NCI-H146 treated with DMSO at 0.1 percent for 48 hours (cell line): Measurements from ENCODE around the gene TMEM250.

Experiments
- DNase-seq: peaks from one replicate; lab custom pipeline; 2025; ENCODE audit not compliant: unreplicated experiment; lab: John Stamatoyannopoulos, UW

The TMEM250 gene

DNA sequence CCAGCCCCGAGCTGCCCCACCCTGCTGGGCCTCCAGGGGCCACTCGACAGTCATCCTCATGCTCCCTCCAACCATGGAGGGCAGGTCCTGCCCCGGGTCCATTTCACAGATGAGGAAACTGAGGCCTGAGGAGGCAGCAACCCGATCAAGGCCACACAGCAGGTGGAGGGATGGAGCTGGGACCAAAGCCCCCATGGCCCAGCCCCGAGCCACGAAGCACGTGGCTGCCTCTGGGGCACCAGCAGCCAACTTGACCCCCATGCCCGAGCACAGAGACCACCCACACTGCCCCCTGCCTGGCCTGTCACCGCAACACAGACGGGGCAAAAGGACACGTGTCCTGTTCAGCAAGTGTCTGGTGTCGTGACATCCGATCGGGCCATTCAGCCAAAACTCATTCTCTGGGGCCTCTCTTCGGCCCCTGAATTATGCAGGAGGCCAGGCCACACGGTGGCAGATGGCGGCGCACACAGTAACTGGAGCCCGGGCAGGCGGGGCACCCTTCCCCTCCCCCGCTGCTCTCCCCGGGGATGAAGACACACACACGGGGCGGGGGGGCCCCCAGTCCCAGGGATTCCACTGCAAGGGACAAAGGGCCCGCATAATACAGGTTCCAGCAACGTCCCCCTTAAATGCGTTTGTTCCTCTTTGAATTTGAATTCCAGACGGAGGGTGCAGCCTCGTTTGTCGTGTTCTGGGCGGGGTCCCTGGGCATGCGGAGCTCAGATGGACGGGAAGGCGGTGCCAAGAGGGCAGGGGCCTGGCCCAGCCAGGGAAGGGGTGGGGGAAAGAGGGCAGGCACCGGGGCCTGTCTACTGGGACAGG is 29.4 kb upstream of the TMEM250 start:
- no peak for DNase-seq

DNA sequence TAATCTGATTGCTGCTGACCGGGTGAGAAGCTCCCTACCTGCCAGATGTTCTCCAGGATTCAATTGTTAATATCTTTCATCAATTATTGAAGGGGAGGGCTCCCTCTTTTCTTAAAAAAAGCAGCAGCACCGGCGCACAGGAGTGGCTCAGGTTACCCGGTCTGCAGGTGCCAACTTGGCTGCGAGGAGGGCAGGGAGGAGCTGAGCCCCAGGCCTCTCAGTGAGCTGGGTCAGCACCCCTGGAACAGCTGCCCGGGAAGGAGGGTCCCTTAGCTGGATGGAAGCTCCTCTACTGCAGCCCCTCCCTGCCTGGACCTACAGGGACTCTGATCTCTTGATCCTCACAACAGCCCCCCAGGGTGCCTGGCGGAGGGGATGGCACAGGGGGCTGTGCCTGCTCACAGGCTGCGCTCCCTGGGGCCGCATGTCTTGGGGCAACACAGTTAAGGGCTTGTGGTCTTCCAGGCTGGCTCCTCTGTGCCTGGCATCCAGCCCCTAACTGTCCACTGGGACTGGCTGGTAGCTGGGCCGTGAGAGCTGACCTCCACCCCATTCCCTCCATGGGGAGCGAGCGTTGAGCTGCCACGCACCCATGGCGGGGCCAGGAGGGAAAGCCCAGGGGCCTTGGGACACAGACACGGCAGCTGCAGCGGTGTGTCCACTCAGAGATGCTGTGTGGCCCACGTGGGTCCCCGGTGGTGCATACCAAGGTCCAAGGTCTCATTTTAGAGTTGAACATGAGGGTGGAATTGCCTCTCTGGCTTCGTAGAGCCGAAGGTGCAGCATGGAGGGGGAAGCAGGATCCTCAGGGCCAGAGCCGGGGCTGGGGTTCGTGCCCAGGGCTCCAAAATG is 28.6 kb upstream of the TMEM250 start:
- DNase-seq = no peak

DNA sequence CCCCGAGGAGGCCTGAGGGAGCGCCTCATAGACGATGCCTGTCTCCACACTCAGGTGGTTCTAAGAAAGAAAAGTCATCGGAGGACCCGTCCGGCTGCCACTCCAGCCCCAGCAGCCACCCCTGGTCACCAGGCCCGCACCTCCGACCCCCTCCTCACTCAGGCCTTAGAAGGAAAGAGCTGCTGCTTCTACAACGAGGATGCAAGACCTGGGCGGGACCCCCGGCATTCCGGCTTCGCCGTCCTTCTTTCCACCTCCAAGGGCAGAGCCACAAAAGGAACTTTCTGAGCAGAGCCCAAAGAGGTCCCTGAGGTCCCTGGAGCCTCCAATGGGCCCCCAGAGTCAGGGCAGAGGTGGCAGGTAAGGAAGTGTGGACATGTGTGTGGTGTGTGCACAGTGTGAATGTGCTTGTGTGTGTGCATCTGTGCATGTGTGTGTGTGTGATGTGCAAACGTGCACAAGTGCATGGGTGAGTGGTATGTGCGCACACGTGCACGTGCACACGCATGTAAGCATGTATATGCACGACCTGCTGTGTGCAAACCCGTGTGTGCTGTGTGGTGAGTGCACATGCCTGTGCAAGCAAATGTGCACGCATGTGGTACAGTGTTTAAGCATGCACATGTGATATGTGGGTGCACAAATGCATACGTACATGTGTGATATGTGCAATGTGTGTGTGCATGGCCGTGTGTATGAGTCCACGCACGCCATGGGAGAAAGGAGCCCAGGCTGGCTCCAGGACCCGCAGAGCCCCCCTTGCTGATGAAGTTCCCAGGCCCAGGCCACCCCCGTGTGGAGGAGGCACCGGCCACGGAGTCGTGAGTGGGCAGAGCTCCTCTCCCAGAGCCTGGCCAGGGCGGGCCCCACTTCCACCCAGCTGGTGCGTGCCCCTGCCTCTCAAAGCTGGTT is 27.7 kb upstream of the TMEM250 start:
- no peak for DNase-seq

DNA sequence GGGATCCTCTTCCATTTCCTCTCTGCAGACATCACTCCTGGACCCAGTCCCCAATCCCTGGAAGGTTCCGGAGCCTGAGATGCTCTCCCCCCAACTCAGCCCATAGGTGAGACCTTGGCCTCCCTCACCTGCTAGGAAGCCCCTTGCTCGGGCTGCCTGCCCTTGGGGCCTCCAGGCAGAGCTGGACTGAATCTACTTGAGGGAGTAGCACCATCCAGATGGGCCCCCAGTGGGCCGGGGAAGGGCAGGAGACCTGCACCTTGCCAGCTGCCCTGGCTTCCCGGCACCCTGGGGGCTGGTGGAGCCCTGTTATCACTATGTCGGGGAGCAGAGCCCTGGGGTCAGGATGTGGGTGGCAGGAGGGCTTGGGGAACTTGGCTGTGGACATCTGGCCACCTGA is 26.9 kb upstream of the TMEM250 start:
- no peak for DNase-seq

DNA sequence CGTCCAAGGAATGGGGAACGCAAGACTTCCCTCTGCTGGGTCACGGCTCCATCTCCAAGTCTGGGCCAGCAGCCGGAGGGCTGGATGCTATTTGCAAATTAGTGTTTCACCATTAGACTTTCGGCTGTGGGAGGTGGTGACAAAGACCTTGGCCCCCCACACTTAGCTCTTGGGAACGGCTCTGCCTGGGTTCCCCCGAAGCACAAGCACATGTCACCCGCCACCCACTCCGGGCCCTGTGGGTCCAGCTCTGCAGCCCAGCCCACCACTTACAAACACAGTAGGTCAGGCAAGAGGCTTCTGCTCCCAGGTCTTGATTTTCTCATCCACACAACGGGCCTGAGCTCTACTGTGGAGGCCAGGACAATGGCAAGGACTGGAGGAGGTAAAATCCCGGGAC is 25.8 kb upstream of the TMEM250 start:
- DNase-seq = no peak

DNA sequence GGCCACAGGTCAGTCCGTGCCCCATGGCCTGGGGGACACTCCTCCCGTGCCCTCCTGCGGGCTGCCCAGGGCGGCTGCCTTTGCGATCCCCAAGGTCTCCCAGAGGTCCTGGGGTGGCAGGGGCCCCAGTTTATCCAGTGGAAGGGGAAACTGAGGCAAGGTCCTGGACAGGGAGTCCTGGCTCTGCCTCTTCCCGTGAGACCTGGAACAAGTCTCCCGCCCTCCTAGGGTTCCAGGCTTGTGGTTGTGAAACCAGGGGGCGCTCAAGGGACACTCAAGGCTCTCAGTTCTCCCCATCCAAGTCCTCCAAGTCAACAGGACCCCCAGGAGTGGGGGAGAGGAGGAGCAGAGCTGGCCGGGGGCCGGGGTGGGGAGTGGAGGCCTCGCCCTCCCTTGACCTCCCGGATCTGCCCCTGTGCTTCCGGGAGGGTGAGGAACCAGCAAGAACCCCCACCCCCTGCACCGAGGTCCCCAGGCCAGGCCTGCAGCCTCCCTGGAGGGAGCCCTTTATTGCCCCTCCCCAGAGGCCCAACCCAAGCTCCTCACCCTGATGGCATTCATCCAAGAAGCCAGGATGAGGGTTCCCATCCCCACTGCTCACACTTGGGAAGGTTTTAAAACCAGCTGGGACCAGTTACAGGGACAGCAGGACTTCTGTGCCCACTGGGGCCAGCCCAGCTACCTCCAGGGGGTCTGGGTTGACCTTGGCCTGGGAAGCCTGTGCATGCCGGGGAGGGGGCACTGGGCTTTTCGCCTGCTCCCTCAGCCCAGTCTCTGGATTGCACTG is 24.7 kb upstream of the TMEM250 start:
- no peak for DNase-seq

DNA sequence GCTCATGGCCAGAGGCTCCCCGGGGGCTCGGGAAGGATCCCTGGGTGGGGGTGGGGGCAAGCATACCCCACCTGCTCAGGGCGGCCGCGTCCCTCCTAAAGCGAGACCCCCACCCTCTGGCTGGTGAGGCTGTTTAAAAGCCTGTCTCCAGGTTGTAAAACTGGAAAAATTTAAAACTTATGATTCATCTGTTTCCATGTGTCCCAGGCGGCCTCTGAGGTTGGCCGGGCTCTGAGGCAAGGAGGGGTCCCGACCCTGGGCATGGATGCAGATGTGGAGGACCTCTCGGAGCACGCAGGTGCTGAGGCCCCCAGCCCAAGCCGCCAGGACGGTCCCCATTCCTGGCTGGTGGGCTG is 24.2 kb upstream of the TMEM250 start:
- no peak for DNase-seq

DNA sequence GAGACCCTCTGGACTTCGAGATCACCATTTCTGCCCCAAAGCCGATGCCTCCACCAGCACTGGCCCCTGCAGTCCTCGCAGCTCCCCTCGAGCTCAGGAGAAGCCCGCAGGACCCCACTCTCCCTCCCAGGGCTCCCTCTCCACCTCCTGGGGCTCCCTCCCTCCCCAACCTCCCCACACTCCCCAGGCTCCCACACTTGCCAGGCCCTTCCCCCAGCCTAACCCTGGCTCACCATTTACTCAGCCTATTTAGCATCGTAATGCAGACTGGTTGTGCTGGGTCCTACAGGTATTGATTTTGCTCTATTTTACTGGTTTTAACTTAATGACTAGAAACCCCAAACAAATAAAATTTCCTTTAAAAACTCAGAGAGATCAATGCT is 23.7 kb upstream of the TMEM250 start:
- no peak for DNase-seq

DNA sequence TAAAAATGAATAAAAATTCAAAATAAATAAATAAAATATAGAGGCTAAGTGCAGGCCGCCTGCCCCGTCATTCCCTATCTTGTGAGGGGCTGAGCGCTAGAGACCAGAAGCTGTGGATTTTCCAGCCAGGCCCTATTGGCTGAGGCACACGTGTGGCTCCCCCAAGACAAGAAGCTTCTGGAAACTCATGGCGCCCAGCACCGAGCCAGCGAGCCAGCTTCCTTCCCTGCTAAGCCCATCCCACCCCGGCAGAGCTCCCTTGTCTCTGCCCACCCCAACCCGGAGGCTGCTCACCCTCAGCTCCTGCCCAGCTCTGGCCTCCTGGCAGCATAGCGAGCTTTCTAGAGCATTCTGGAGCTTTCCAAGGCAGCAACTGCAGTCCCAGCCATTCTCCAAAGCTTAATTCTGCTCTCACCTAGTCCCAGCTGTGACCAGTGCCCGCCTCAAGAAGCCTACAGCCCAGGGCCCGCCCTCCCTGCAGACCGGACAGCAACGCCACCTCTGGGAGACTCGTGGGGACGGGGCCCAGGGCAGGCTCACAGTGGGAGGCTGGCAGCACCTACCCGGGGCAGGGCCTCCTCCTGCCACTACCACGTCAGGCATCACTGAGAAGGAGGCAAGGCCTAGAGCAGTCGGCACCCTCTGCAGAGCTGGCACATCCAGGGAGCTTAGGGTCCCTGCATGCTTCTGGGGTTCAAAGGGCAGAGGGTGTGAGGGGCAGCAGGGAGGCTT is 23.2 kb upstream of the TMEM250 start:
- DNase-seq = no peak

DNA sequence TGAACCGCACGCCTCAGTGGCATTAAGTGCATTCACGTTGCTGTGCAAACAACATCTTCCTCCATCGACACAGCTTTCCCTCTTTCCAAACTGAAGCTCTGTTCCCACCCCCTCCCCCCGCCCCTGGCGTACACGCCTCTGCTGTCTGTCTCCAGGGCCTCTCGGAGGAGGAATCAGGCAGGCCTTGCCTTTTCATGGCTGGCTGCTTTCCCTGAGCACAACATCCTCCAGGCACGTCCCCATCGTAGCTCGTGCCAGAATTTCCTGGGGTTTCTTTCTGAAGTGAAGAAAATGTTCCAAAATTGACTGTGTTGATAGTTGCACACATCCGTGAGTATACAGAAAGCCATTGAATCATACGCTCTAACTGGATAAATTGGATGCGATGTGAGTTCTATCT is 22.3 kb upstream of the TMEM250 start:
- no peak for DNase-seq

DNA sequence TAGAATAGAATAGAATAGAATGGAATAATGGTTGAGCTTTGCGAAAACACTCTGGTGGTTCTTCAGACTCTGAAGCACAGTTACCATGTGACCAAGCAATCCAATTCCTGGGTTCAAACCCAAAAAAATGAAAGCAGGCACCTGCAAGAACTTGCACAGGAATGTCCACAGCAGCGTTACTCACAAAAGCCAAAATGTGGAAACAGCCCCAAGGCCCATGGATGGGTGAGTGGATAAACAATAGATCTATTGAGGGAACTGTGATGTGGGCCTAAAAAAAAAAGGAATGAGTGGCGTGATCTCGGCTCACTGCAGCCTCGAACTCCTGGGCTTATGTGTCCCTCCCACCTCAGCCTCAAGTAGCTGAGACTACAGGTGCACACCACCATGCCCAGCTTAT is 21.4 kb upstream of the TMEM250 start:
- no peak for DNase-seq

DNA sequence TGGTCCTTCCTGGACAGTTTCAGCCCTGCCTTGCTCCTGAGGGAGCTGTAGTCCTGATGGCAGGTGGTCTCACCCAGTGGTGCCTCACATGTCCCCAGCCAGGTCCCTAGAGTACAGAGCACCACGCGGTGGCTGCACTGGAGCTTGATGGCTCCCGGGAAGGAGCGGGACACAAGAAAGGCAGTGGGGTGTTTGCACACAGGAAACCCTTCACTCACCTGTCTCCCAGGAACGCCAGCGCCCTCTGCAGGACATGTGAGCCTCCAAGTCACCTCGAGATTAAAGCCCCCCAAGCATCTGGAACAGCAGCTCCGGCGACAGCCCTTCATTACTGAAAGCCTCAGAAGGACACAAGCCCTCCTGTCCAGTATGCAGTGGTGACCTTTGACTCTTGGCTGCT is 19.9 kb upstream of the TMEM250 start:
- no peak for DNase-seq

DNA sequence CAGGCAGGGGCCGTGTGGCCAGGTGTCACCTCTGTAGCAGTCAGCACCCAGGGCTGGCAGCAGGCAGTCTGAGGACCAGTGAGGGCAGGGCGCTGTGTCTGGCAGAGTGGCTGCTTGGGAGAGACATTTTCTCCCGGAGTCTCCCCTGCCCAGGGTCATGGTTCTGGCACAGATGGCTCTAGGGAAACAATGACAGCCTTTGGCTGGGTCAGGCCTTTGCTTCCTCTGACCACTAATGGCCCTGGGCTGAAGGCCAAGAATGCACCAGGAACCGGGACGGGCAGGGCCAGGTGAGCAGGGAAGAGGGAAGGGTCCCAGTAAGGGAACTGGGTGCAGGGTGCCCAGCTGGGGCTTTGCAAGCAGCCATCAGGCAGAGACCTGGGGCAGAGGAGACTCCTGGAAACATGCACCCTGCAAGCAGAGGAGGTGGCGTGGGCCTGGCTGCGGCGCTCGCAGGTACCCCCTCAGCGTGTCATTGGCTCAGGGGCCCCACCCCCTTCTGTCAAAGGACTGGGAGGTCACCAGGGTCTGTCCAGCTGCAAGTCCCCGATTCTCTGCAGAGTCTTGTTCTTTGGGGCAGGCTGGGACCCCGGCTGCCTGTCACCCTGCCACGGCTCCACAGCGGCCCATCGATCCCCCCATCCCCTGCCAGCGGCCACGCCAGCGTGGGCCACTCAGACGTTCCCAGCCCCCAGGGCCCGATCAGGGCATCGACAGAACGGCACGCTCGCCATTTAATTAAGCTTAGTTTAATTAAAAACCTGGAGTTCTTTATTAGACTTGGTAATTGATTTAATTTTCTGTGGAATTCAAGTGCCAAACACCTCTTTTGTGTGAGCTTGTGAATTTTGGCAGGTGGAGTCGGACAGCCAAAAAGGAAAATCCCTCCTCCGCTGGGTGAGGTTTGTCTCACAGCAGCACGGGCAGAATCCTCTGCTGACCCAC is 18.9 kb upstream of the TMEM250 start:
- DNase-seq = no peak

DNA sequence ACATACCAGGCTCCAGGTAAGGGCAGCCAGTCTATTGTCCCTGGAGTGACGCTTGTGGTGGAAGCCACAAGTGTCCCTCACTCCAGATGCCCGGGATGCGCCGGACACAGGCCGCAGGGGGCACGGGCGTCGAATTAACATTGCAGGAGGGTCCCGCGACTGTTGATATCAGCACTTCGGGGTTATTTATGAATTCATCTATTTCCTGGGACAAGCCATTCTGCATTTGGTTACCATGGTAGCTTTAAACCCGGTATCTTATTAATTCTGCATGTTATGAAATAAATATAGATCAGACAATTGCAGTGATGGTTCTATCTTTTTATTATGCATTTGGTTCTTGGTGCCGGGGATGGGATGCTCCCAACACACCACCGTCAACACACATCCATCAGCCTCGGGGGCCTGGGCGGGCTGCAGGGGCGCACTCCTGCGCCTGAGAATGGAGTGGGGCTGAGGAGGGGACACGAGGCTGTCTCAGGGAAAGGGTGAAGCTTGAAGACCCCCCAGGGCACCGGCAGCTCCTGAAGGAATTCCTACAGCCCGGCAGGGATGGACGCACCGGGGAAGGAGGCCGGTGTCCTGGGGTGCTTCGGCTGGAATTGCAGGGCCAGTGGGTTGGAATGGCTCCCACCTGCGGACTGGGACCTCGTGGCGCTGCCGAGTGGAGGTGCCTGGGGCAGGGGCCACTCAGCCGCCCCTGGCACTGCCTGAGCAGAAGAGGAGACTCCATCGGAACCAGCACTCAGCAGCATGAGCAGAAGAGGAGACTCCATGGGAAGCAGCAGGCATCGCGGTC is 17.7 kb upstream of the TMEM250 start:
- DNase-seq = no peak

DNA sequence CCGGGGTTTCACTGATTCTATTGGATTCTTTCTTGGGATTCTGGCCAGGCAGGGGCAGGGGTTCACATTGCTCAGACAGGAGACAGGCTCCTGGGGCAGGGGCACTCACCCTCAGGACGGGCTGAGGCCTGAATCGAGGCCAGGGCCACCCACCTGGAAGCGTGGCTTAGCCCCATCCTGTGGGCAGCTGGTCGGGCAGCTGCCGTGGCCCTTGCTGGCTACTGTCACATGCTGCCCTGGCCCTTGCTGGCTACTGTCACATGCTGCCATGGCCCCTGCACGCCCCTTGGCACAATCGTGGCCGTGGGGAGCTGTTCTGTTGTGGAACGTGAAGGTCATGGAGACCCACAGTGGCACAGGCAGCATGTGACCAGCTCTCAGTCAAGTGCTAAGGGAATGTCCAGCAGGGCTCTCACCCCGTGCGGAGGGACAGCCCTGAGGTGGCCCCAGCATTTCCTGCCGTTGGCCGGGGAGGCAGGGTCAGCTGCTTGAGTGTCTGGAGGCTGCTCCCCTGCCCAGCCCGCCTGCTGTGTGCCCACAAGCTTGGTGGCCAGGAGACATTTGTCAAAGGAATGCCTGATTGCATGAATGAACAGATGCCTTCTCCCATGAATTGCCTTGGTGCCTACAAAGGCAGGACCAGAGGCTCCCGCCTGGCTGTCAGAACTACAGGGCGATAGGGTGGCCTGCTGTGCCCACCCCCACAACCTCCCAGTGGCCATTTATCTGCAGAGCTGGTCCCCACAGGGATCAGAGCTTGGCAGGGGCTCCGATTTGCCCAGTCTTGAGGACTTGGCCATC is 16.9 kb upstream of the TMEM250 start:
- no peak for DNase-seq

DNA sequence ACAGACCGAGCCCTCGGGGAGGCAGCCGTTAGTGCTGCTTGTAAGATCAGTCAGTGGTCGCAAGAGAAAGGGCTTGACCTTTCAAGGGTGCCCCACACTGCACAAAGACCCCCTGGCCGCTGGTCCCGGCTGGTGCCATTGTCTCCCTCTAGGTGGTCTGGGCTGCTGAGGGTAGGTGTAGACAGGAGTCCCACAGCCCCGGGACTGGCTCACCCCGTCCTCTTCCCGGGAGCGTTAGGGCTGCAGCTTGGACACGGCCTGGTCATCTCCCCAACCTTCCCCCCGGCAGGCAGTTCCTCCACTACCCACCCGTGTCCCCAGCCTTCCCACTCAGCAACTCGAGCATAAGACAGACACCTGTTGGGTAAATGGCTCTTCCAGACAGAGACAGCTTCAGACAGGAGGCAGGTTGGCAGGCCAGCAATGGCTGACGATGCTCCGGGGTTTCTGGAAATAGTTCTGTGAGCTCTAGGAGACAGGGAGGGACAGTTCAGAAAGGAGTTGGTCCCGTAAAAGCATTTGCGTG is 15.3 kb upstream of the TMEM250 start:
- no peak for DNase-seq
